Muscle of leg (tissue), 11 donors: Measurements from ENCODE around the gene CPNE5. TPM values are rescaled to one million over a fixed set of nuclear protein-coding genes. Genes with fewer than 3 reads are reported as not detected.

Source experiments
- DNase-seq: peaks from one replicate; pipeline ENCODE4 v3.0.0; 2013
- H3K27ac ChIP-seq: one replicate; pipeline ENCODE4 v1.5.1; 2013; ENCODE audit warnings: mild to moderate bottlenecking, low read length, control low read depth
- H3K27me3 ChIP-seq: one replicate; pipeline ENCODE4 v1.6.1; 2013; ENCODE audit warnings: low read length; ENCODE audit not compliant: control insufficient read depth, insufficient read depth
- H3K36me3 ChIP-seq: one replicate; pipeline ENCODE4 v1.6.1; 2013; ENCODE audit warnings: low read length; ENCODE audit not compliant: control insufficient read depth, insufficient read depth
- H3K4me1 ChIP-seq: one replicate; pipeline ENCODE4 v1.6.1; 2013; ENCODE audit warnings: low read length; ENCODE audit not compliant: control insufficient read depth, insufficient read depth
- H3K4me3 ChIP-seq: one replicate; pipeline ENCODE4 v1.5.1; 2013; ENCODE audit warnings: low read length, control low read depth
- H3K9me3 ChIP-seq: replicated peaks from 2 replicates; pipeline ENCODE4 v1.6.1; 2013; ENCODE audit warnings: low read depth, low read length; ENCODE audit not compliant: control insufficient read depth
- WGBS: methylation state at CpG from one replicate; pipeline ENCODE4 v1.1.5; 2013; ENCODE audit warnings: missing lambda C conversion rate; ENCODE audit not compliant: insufficient coverage; 5-methylcytosine and 5-hydroxymethylcytosine counted together
- polyA plus RNA-seq, 8 donors: library from polyadenylated mRNA; unstranded; fragments of 120-200 nt; gene quantifications; one replicate each; pipeline versions ENCODE4 v1.2.1 to v1.2.3, GENCODE V29; 2013; ENCODE audit warnings: inconsistent platforms in 1 of 8, low replicate concordance in 1 of 8; ENCODE audit not compliant: insufficient read length in 8 of 8, insufficient read depth in 1 of 8
- total RNA-seq: library from RNA; stranded (reverse); fragments of 120-200 nt; gene quantifications from one replicate; pipeline ENCODE4 v1.2.4, GENCODE V29; 2013

Gene CPNE5
- total and polyA plus RNA-seq, 9 donors = 4.9 to 17.8 (median 8.2) TPM

- WGBS = 45% methylated on average over 1 of the region's 3 CpGs
These were observed 2.9 kb downstream of the CPNE5 start for GRCh38 chr6:36836111-36837021.

GRCh38 chr6:36834576-36835341 is 4.5 kb downstream of the CPNE5 start:
- Histone ChIP-seq H3K27me3 (peaks cover 15% of the 10 kb centered on the region), H3K4me3 (no peak overlapping the region), H3K27ac (peak overlapping the region; percentile 79), H3K4me1 (peaks cover 53% of the 10 kb centered on the region), H3K36me3 (no peaks in the 10 kb centered on the region), H3K9me3 (no peaks in the 10 kb centered on the region)
- peak; percentile 68 for DNase-seq
- WGBS = 38% methylated on average over 7 of the region's 17 CpGs

More at GRCh38 chr6:36836111-36837021, 2.9 kb downstream of the CPNE5 start:
- no peak overlapping the region for H3K4me3 ChIP-seq
- DNase-seq = no peak
- H3K27ac ChIP-seq = peak overlapping the region; percentile 79
- no peaks in the 10 kb centered on the region for H3K36me3 ChIP-seq
- no peaks in the 10 kb centered on the region for H3K9me3 ChIP-seq
- peaks cover 57% of the 10 kb centered on the region for H3K4me1 ChIP-seq
- peaks cover 20% of the 10 kb centered on the region for H3K27me3 ChIP-seq

GRCh38 chr6:36833182-36833789 is 6.0 kb downstream of the CPNE5 start:
- H3K36me3 ChIP-seq = no peaks in the 10 kb centered on the region
- no peak overlapping the region for H3K4me3 ChIP-seq
- no peak overlapping the region for H3K27ac ChIP-seq
- H3K4me1 ChIP-seq = peaks cover 47% of the 10 kb centered on the region
- no peaks in the 10 kb centered on the region for H3K9me3 ChIP-seq
- WGBS = no CpG with 5 or more reads among the region's 7 CpGs
- no peak for DNase-seq
- peaks cover 5% of the 10 kb centered on the region for H3K27me3 ChIP-seq

- 78% methylated on average over 3 of the region's 5 CpGs for WGBS
- H3K27ac ChIP-seq = no peak overlapping the region
- H3K4me1 ChIP-seq = peaks cover 55% of the 10 kb centered on the region
- DNase-seq = no peak
- no peaks in the 10 kb centered on the region for H3K9me3 ChIP-seq
- no peak overlapping the region for H3K4me3 ChIP-seq
- H3K36me3 ChIP-seq = no peaks in the 10 kb centered on the region
- no peaks in the 10 kb centered on the region for H3K27me3 ChIP-seq
These were observed 6.9 kb downstream of the CPNE5 start for GRCh38 chr6:36832313-36832712.

DNA sequence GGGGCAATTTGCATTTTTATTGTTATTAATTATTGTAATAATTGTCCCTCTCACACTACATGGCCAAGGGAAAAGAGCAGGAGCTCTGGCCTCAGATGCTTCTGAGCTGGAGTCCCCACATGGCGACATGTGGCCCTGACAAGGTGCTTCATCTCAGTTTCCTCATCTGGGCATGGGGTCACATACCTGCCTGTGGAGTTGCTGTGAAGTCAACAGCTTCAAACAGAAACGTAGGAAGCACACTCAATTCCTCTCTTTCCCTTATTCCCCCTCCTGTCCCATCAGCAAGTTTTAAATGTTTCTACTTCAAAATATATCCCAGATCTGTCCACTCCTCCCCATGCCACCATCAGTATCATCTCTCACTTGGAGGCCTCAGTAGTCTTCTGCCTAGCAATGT is 8.7 kb downstream of the CPNE5 start:
- WGBS = 71% methylated on average over 1 of the region's 2 CpGs
- H3K9me3 ChIP-seq = no peaks in the 10 kb centered on the region
- H3K4me1 ChIP-seq = peaks cover 56% of the 10 kb centered on the region
- H3K4me3 ChIP-seq = no peak overlapping the region
- no peaks in the 10 kb centered on the region for H3K27me3 ChIP-seq
- no peak for DNase-seq
- peak overlapping the region; percentile 66 for H3K27ac ChIP-seq
- no peaks in the 10 kb centered on the region for H3K36me3 ChIP-seq

DNA sequence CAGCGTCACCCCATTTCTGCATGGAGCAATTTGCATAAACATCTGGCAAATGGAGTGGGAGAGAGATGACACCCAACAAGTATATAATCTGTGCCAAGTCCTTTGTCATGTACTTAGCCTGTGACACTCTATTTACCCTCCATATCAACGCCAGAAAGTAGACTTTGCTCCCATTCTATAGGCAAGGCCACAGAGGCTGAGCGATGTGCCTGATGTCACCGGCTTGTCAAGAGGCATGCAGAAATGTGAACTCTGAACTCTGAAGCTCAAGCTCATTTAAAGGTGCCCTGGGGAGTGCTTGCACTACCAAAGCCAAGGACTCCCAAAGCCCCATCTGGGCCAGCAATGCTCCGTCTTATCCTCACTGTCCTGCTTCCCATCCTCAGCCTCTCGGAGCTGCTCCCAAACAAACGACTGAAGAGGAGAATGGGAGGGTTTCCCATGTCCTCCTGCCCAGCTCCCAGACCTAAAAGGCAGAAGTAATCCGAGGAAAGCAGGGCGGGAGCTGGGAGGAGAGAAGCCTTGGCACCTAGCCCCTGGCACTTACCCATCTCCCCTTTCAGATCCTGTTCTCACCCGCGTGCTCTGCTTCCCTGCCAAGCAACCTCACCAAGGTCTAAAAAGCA is 9.2 kb downstream of the CPNE5 start:
- 37% methylated on average over 5 of the region's 11 CpGs for WGBS
- Histone ChIP-seq H3K27ac (peak overlapping the region; percentile 66), H3K4me3 (no peak overlapping the region), H3K9me3 (no peaks in the 10 kb centered on the region), H3K4me1 (peaks cover 56% of the 10 kb centered on the region), H3K27me3 (no peaks in the 10 kb centered on the region), H3K36me3 (no peaks in the 10 kb centered on the region)
- peak; percentile 91 for DNase-seq

- H3K4me3 ChIP-seq = no peak overlapping the region
These were observed 11.8 kb downstream of the CPNE5 start for GRCh38 chr6:36827261-36828079.

GRCh38 chr6:36826520-36827227 is 12.6 kb downstream of the CPNE5 start:
- Histone ChIP-seq H3K4me3 (no peak overlapping the region), H3K4me1 (peaks cover 77% of the 10 kb centered on the region), H3K27ac (peak overlapping the region; percentile 70), H3K27me3 (no peaks in the 10 kb centered on the region), H3K36me3 (peaks cover 9% of the 10 kb centered on the region), H3K9me3 (no peaks in the 10 kb centered on the region)
- 80% methylated on average over 17 of the region's 19 CpGs for WGBS
- DNase-seq = no peak

More at GRCh38 chr6:36827261-36828079, 11.8 kb downstream of the CPNE5 start:
- H3K36me3 ChIP-seq = peaks cover 2% of the 10 kb centered on the region
- no peaks in the 10 kb centered on the region for H3K27me3 ChIP-seq
- DNase-seq = peak; percentile 86
- peaks cover 71% of the 10 kb centered on the region for H3K4me1 ChIP-seq
- no peaks in the 10 kb centered on the region for H3K9me3 ChIP-seq
- 62% methylated on average over 12 of the region's 19 CpGs for WGBS
- peak overlapping the region; percentile 76 for H3K27ac ChIP-seq

GRCh38 chr6:36825994-36826393 is 13.2 kb downstream of the CPNE5 start:
- DNase-seq = no peak
- 83% methylated on average over 5 of the region's 8 CpGs for WGBS
- Histone ChIP-seq H3K27ac (peak overlapping the region; percentile 70), H3K36me3 (peaks cover 10% of the 10 kb centered on the region), H3K4me3 (no peak overlapping the region), H3K4me1 (peaks cover 83% of the 10 kb centered on the region), H3K9me3 (no peaks in the 10 kb centered on the region), H3K27me3 (no peaks in the 10 kb centered on the region)
